ENCODE results near the gene POLR2L. TPM values are rescaled to one million over a fixed set of nuclear protein-coding genes. Genes with fewer than 3 reads are reported as not detected.

The POLR2L gene
- total RNA-seq, 2 donors from 2014 or later: 64.5 to 91.1 TPM

GRCh38 chr11:845872-846495 lies 3.7 kb upstream of the POLR2L start:
- WGBS: 34% methylated on average over 8 of the region's 8 CpGs
- H3K36me3 ChIP-seq: no peaks in the 10 kb centered on the region
- H3K27ac ChIP-seq: peak overlapping the region; percentile 25 to 89
- H3K27me3 ChIP-seq (replicated peaks; ENCODE audit: insufficient read depth): no peaks in the 10 kb centered on the region
- TF ChIP-seq POLR2A (IDR thresholded peaks at IDR 0.05): no peak
- TF ChIP-seq CTCF (IDR thresholded peaks at IDR 0.05): no peak
- TF ChIP-seq POLR2AphosphoS5 (IDR thresholded peaks at IDR 0.05): no peak
- no peak for DNase-seq (ENCODE audit: low spot score)
- H3K4me1 ChIP-seq (replicated peaks): peaks cover 33% of the 10 kb centered on the region
- H3K9me3 ChIP-seq: no peaks in the 10 kb centered on the region
- intact Hi-C loops (cut with DNase I): loop anchor here (5.0 to 10.0 kb wide), 4 partner anchors 66 to 619 kb away; partner anchors contain the start of genes AP2A2 and CHID1
- H3K4me3 ChIP-seq: no peak overlapping the region

- 21% methylated on average over 28 of the region's 31 CpGs for WGBS
- intact Hi-C loops (cut with DNase I): loop anchor here (5.0 to 10.0 kb wide), 4 partner anchors 67 to 620 kb away; partner anchors contain the start of genes AP2A2 and CHID1
Observed at GRCh38 chr11:844693-845644, 2.6 kb upstream of the POLR2L start.

GRCh38 chr11:843818-844692 lies 1.7 kb upstream of the POLR2L start:
- Histone ChIP-seq H3K36me3 (peaks cover 4 to 6% of the 10 kb centered on the region in 2 donors), H3K9me3 (no peaks in the 10 kb centered on the region), H3K27ac (peak overlapping the region; percentile 89 to 90), H3K27me3 (replicated peaks; ENCODE audit: insufficient read depth) (no peaks in the 10 kb centered on the region), H3K4me3 (peak overlapping the region; percentile 82 to 94), H3K4me1 (replicated peaks) (peaks cover 27% of the 10 kb centered on the region)
- intact Hi-C loops (cut with DNase I): loop anchor here (10.0 kb wide), 1 partner anchor 621 kb away; no protein-coding TSS in a partner anchor
- TF ChIP-seq CTCF (IDR thresholded peaks at IDR 0.05) (peak in 1 of 4 experiments; percentile 4), POLR2A (IDR thresholded peaks at IDR 0.05) (peak; percentile 18), POLR2AphosphoS5 (IDR thresholded peaks at IDR 0.05) (peak; percentile 76)
- peak; percentile 73 for DNase-seq (ENCODE audit: low spot score)
- 8% methylated on average over 23 of the region's 25 CpGs for WGBS

More at GRCh38 chr11:844693-845644, 2.6 kb upstream of the POLR2L start:
- peak; percentile 85 for DNase-seq (ENCODE audit: low spot score)
- H3K27me3 ChIP-seq (replicated peaks; ENCODE audit: insufficient read depth): no peaks in the 10 kb centered on the region
- H3K4me1 ChIP-seq (replicated peaks): peaks cover 29% of the 10 kb centered on the region
- H3K36me3 ChIP-seq: peaks cover 0 to 2% of the 10 kb centered on the region in 2 donors
- peak overlapping the region; percentile 82 to 94 for H3K4me3 ChIP-seq
- no peak for TF ChIP-seq POLR2A (IDR thresholded peaks at IDR 0.05)
- peak; percentile 87 for TF ChIP-seq POLR2AphosphoS5 (IDR thresholded peaks at IDR 0.05)
- no peak for TF ChIP-seq CTCF (IDR thresholded peaks at IDR 0.05)
- H3K9me3 ChIP-seq: no peaks in the 10 kb centered on the region
- peak overlapping the region; percentile 89 to 90 for H3K27ac ChIP-seq

- peak overlapping the region; percentile 89 to 90 for H3K27ac ChIP-seq
- H3K36me3 ChIP-seq: peaks cover 4 to 6% of the 10 kb centered on the region in 2 donors
- H3K27me3 ChIP-seq (replicated peaks; ENCODE audit: insufficient read depth): no peaks in the 10 kb centered on the region
- DNase-seq (ENCODE audit: low spot score): no peak
- TF ChIP-seq CTCF (IDR thresholded peaks at IDR 0.05): no peak
- TF ChIP-seq POLR2A (IDR thresholded peaks at IDR 0.05): no peak
- no peak for TF ChIP-seq POLR2AphosphoS5 (IDR thresholded peaks at IDR 0.05)
- H3K4me3 ChIP-seq: peak overlapping the region; percentile 82 to 94
- intact Hi-C loops (cut with DNase I): loop anchor here (10.0 kb wide), 1 partner anchor 622 kb away; no protein-coding TSS in a partner anchor
- H3K9me3 ChIP-seq: no peaks in the 10 kb centered on the region
- 1% methylated on average over 46 of the region's 53 CpGs for WGBS
- peaks cover 20% of the 10 kb centered on the region for H3K4me1 ChIP-seq (replicated peaks)
Observed at GRCh38 chr11:843086-843734, 881 bp upstream of the POLR2L start.
